Fibroblast of lung (primary cell): ENCODE measurements around the gene RNF41.

ENCODE experiments used
- CTCF ChIP-seq, 2 donors: IDR thresholded peaks in 1 of 2; conservative IDR thresholded peaks in 1 of 2; 1 replicate in 1 of 2; 2 replicates in 1 of 2; pipeline ENCODE4 v1.5.1; 2011 to 2012; ENCODE audit warnings: low read length in 2 of 2, control low read depth in 1 of 2, inconsistent platforms in 1 of 2, low read depth in 1 of 2, mild to moderate bottlenecking in 1 of 2
- EZH2 ChIP-seq: IDR thresholded peaks from 2 replicates; pipeline ENCODE4 v1.5.1; 2012; ENCODE audit warnings: low read length, control low read depth, mild to moderate bottlenecking; ENCODE audit errors: missing control alignments

- TF ChIP-seq CTCF (conservative IDR thresholded peaks at IDR 0.05 in 1 of 2, IDR thresholded peaks at IDR 0.05 in 1 of 2; ENCODE audit: low read depth in 1 of 2, low read length in 2 of 2): no peak
- no peak for TF ChIP-seq EZH2
Observed at GRCh38 chr12:56252649-56253048, 30.9 kb upstream of the RNF41 start.
